Activated T-helper 2 cell treated with anti-CD3 and anti-CD28 coated beads, Interferon-gamma antibody, Interleukin-2, Interleukin-4, amounts not matched to agents 10 μg/mL and 5 μg/mL and 100 μg/mL, durations not matched to agents 14 hours and 24 hours and 36 hours (primary cell): ENCODE measurements around the gene TNFSF15. TPM values are rescaled to one million over a fixed set of nuclear protein-coding genes. Genes with fewer than 3 reads are reported as not detected.
"Not testable (repeated sequence)": the region's sequence is repeated elsewhere in the genome, so short reads cannot be mapped to it uniquely, and the experiment has no call there.

Experiments used
- DNase-seq: peaks from one replicate; pipeline ENCODE4 v3.0.0; 2021; ENCODE audit warnings: low spot score
- H3K27ac Mint-ChIP-seq: one replicate; pipeline ENCODE4 v1.8.0; 2021; ENCODE audit warnings: mixed read lengths
- H3K27me3 Mint-ChIP-seq: one replicate; pipeline ENCODE4 v1.8.0; 2021; ENCODE audit warnings: low read depth, mixed read lengths
- H3K36me3 Mint-ChIP-seq: one replicate; pipeline ENCODE4 v1.8.0; 2021; ENCODE audit warnings: low read depth, mixed read lengths
- H3K4me1 Mint-ChIP-seq: one replicate; pipeline ENCODE4 v1.8.0; 2021; ENCODE audit warnings: low read depth, mixed read lengths
- H3K4me3 Mint-ChIP-seq: one replicate; pipeline ENCODE4 v1.8.0; 2021; ENCODE audit warnings: low read depth, mild to moderate bottlenecking, moderate library complexity, mixed read lengths
- H3K9me3 Mint-ChIP-seq: one replicate; pipeline ENCODE4 v1.8.0; 2021; ENCODE audit warnings: mixed read lengths
- intact Hi-C: fragments of 100-400 bp; cut with micrococcal nuclease; formaldehyde crosslinking; loops from one replicate; pipeline ENCODE4 v1.15.1; 2023
- total RNA-seq: library from RNA; stranded (reverse); gene quantifications from 2 replicates; pipeline ENCODE4 v1.2.3, GENCODE V29; 2022

TNFSF15 gene
- total RNA-seq, 1 donor from 2014 or later = 0.25 TPM

DNA sequence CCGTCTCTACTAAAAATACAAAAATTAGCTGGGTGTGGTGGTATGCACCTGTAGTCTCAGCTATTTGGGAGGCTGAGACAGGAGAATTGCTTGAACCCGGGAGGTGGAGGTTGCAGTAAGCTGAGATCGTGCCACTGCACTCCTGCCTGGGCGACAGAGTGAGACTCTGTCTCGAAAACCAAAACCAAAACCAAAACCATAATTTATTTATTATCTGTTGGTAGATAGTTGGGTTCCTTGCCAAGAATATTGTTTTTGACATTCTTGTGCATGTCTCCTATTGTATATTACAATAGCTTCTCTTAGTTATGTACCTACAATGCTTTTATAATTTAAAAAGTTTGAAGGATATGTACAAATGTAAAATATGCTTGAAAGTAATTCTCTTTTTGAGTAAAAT lies 70.7 kb downstream of the TNFSF15 start:
- H3K9me3 Mint-ChIP-seq, H3K4me3 Mint-ChIP-seq, intact Hi-C loops, H3K27me3 Mint-ChIP-seq, DNase-seq, H3K27ac Mint-ChIP-seq: not testable (repeated sequence)
- Mint-ChIP-seq H3K4me1 (peaks cover 53% of the 10 kb centered on the region), H3K36me3 (peaks cover 36% of the 10 kb centered on the region)

Other genes with a start within 250 kb of the TNFSF15 start
- gene ATP6V1G1, start 218.3 kb downstream of the TNFSF15 start, total RNA-seq = 45.2 and 48.1 TPM in 2 replicates
- gene TMEM268, start 194.7 kb downstream of the TNFSF15 start, total RNA-seq = 17.7 and 19.4 TPM in 2 replicates
- not detected in 2 replicates for gene TEX53, start 148.2 kb downstream of the TNFSF15 start, total RNA-seq
- gene TEX48, start 123.8 kb downstream of the TNFSF15 start, total RNA-seq = 0.41 and 0.68 TPM in 2 replicates
- 73.6 and 82.3 TPM in 2 replicates for gene TNFSF8, start 124.6 kb upstream of the TNFSF15 start, total RNA-seq